ENCODE results near the gene YY1.
"Not testable (repeated sequence)": the region's sequence is repeated elsewhere in the genome, so short reads cannot be mapped to it uniquely, and the experiment has no call there.

The YY1 gene

GRCh38 chr14:100246809-100247428 is 8.0 kb downstream of the YY1 start:
- no peak for DNase-seq

GRCh38 chr14:100250732-100251465 is 12.0 kb downstream of the YY1 start:
- DNase-seq, result no peak

- no peak for DNase-seq
Measured at GRCh38 chr14:100252684-100253083, 13.7 kb downstream of the YY1 start.

GRCh38 chr14:100256339-100256895 is 17.5 kb downstream of the YY1 start:
- DNase-seq, result no peak

- DNase-seq, result no peak
Measured at GRCh38 chr14:100261621-100262020, 22.7 kb downstream of the YY1 start.

GRCh38 chr14:100262545-100262944 is 23.6 kb downstream of the YY1 start:
- DNase-seq, result no peak

- no peak for DNase-seq
Measured at GRCh38 chr14:100263141-100263540, 24.2 kb downstream of the YY1 start.

- DNase-seq, result no peak
Measured at GRCh38 chr14:100267990-100268389, 29.0 kb downstream of the YY1 start.

GRCh38 chr14:100268591-100269207 is 29.8 kb downstream of the YY1 start:
- DNase-seq, result no peak

GRCh38 chr14:100271247-100271939 is 32.4 kb downstream of the YY1 start:
- DNase-seq, result no peak

GRCh38 chr14:100274250-100274649 is 35.3 kb downstream of the YY1 start:
- DNase-seq, result no peak

GRCh38 chr14:100275214-100275613 is 36.3 kb downstream of the YY1 start:
- no peak for DNase-seq

GRCh38 chr14:100278702-100279101 is 39.8 kb downstream of the YY1 start:
- no peak for DNase-seq

GRCh38 chr14:100279133-100279532 is 40.2 kb downstream of the YY1 start:
- no peak for DNase-seq

GRCh38 chr14:100279563-100279962 is 40.6 kb downstream of the YY1 start:
- DNase-seq, result no peak

GRCh38 chr14:100281286-100282082 is 42.5 kb downstream of the YY1 start:
- DNase-seq, result no peak

- no peak for DNase-seq
Measured at GRCh38 chr14:100282083-100282350, 43.1 kb downstream of the YY1 start.

GRCh38 chr14:100282766-100283419 is 43.9 kb downstream of the YY1 start:
- no peak for DNase-seq

GRCh38 chr14:100283436-100283835 is 44.5 kb downstream of the YY1 start:
- not testable (repeated sequence) for DNase-seq

GRCh38 chr14:100283984-100284881 is 45.3 kb downstream of the YY1 start:
- DNase-seq, result no peak

All from activated gamma-delta T cell treated with Interleukin-2 at 50 U/mL for 16 hours (primary cell).